C1 segment of cervical spinal cord (tissue), 14 donors: ENCODE results near the gene RILPL2.
"Not testable (repeated sequence)": the region's sequence is repeated elsewhere in the genome, so short reads cannot be mapped to it uniquely, and the experiment has no call there.

ENCODE experiments used
- DNase-seq, 14 donors: peaks; one replicate each; lab custom pipeline; 2025; lab: John Stamatoyannopoulos, UW

RILPL2 gene

GRCh38 chr12:123436017-123436964 lies at the start of gene RILPL2:
Gene RILPL2, minus strand, starts transcription at chr12:123436684. Its CDS starts 264 bp downstream, at chr12:123436420.
- DNase-seq, result peak in 13 of 14 donors; percentile 16 to 75 (median 64)

- DNase-seq, result no peak
Observed at GRCh38 chr12:123485756-123486155, 49.3 kb upstream of the RILPL2 start.

- no peak for DNase-seq
Observed at GRCh38 chr12:123483602-123484248, 47.2 kb upstream of the RILPL2 start.

GRCh38 chr12:123482876-123483275 lies 46.4 kb upstream of the RILPL2 start:
- no peak for DNase-seq

- DNase-seq, result not testable (repeated sequence)
Observed at GRCh38 chr12:123481251-123481650, 44.8 kb upstream of the RILPL2 start.

GRCh38 chr12:123479442-123480180 lies 43.1 kb upstream of the RILPL2 start:
- DNase-seq, result peak in 13 of 14 donors; percentile 39 to 95 (median 88)

- peak in 12 of 14 donors; percentile 3 to 88 (median 81) for DNase-seq
Observed at GRCh38 chr12:123478762-123479161, 42.3 kb upstream of the RILPL2 start.

GRCh38 chr12:123478069-123478468 lies 41.6 kb upstream of the RILPL2 start:
- peak in 1 of 14 donors; percentile 44 for DNase-seq

GRCh38 chr12:123475246-123475703 lies 38.8 kb upstream of the RILPL2 start:
- no peak for DNase-seq

- no peak for DNase-seq
Observed at GRCh38 chr12:123474485-123475245, 38.2 kb upstream of the RILPL2 start.

- DNase-seq, result no peak
Observed at GRCh38 chr12:123472438-123472849, 36.0 kb upstream of the RILPL2 start.

- no peak for DNase-seq
Observed at GRCh38 chr12:123471374-123472068, 35.0 kb upstream of the RILPL2 start.

GRCh38 chr12:123469978-123470377 lies 33.5 kb upstream of the RILPL2 start:
- no peak for DNase-seq

- DNase-seq, result peak in 1 of 14 donors; percentile 13
Observed at GRCh38 chr12:123468786-123469185, 32.3 kb upstream of the RILPL2 start.

GRCh38 chr12:123465084-123465483 lies 28.6 kb upstream of the RILPL2 start:
- DNase-seq, result no peak

- not testable (repeated sequence) for DNase-seq
Observed at GRCh38 chr12:123463174-123463573, 26.7 kb upstream of the RILPL2 start.

GRCh38 chr12:123457980-123458779 lies 21.7 kb upstream of the RILPL2 start, which contains the start of gene SNRNP35:
Gene SNRNP35, plus strand, starts transcription at chr12:123458139. Its CDS starts 7,402 bp downstream, at chr12:123465541.
- peak in 13 of 14 donors; percentile 18 to 95 (median 78) for DNase-seq

GRCh38 chr12:123453165-123453564 lies 16.7 kb upstream of the RILPL2 start:
- no peak for DNase-seq

- DNase-seq, result not testable (repeated sequence)
Observed at GRCh38 chr12:123452276-123452550, 15.7 kb upstream of the RILPL2 start.
